Stimulated activated CD4-positive, alpha-beta T cell treated with anti-CD3 and anti-CD28 coated beads, Interleukin-2, amount 100 ng/mL, for 48 hours (primary cell): Measurements from ENCODE around the gene IFNA5.
A peak's percentile ranks its signal among the peaks of the same experiment; 100 is the strongest.

ENCODE experiments used
- DNase-seq, 2 donors: peaks; one replicate each; pipeline ENCODE4 v3.0.0-alpha.2; 2020

The IFNA5 gene

DNA sequence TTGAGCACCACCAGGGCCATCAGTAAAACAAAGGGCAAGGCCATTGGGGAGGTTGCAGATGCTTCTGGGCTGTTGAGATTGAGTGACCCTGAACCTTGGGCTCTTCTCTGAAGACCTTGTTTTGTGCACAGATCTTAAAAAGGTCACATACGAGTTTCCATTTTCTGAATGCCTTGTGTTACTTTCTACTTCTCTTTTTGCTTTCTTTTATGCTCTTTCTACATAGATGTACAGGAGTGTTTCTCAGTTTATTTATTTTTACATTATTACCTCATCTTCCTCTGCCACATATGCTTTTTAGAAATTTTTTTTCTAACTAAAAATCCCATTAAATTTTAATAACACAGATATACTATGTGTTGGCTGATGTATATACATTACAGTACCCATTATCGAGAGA is at the start of gene IFNA5:
TSS of gene IFNA5 (minus strand) at position 101 of the 400 bp plus-strand sequence. CDS start at position 44, 57 bp downstream.
- DNase-seq = no peak

DNA sequence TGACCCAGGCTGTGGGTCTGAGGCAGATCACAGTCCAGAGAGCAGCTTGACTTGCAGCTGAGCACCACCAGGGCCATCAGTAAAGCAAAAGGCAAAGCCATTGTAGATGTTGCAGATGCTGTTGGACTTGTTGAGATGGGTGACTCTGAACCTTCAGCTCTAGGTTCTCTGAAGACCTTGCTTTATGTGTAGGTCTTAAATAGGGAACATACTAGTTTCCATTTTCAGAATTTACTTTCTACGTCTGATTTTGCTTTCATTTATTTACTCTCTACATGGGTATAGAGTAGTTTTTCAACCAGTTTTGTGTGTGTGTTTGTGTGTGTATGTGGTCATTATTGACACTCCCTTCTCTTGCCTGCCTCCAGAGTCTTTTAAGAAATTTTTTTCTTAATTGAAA is 45.7 kb upstream of the IFNA5 start, which contains the start of gene IFNA6:
TSS of gene IFNA6 (minus strand) at position 101 of the 400 bp plus-strand sequence. CDS start at position 101, 0 bp downstream.
- no peak for DNase-seq

DNA sequence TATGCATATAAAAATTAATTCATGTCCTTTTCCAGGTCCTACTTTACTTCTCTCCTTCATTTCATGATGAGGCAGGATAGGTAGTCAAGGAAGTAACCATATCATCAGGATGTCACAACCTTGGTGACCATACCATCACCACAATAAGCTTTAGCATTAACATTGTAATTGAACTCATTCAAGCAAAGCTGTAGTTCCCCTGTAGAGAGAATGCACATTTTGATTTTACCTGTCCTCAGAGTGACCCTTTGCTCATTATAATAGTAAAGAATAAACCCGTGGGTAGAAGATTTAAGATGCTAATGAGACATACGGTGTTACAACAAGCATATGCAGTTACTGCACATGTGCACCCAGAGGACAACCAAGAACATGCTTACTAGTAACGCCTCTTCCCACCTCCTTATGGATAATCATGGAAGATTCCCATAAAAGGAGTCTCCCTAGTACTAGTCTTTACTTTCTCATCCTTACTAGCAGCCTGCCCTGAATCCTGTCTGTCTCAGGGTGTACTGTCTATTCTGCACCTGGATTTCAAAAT is 43.4 kb upstream of the IFNA5 start:
- no peak for DNase-seq

DNA sequence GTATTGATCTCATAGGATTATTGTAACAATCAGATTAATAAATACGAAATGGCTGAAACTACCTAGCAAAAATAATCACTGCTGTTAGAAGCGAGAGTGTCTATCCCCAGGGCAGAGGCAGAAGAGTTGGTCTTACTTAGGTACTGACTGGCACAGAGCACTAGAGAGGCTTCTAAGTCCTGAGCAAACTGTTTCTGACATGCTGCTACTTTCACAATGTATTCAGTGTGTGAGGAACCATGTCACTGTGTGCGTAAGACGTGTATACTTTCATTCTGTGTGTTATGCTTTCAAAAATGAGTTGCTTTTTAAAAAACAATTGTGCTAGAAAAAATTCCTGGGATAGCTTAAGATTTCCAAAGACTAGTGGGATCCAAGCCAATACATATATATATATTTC is 35.6 kb upstream of the IFNA5 start:
- DNase-seq = no peak

DNA sequence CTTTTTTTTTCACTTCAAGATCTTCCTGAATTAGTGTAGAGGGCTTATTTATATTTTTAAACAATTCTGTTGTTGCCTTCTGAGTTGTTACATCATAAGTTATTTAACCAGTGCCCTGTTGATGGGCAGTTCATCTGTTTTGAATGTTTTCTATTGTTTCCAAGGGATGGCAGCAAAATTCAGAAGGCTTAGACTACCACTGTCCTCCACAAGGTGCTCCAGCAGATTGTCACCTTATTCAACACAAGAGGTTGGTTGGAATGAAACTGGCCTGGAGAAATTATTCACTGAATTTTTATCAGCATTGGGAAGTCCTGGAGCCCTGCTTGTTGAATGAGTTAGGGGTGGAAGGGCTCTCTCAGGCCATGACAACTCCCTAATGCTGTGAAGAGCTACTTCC is 31.3 kb upstream of the IFNA5 start:
- no peak for DNase-seq

DNA sequence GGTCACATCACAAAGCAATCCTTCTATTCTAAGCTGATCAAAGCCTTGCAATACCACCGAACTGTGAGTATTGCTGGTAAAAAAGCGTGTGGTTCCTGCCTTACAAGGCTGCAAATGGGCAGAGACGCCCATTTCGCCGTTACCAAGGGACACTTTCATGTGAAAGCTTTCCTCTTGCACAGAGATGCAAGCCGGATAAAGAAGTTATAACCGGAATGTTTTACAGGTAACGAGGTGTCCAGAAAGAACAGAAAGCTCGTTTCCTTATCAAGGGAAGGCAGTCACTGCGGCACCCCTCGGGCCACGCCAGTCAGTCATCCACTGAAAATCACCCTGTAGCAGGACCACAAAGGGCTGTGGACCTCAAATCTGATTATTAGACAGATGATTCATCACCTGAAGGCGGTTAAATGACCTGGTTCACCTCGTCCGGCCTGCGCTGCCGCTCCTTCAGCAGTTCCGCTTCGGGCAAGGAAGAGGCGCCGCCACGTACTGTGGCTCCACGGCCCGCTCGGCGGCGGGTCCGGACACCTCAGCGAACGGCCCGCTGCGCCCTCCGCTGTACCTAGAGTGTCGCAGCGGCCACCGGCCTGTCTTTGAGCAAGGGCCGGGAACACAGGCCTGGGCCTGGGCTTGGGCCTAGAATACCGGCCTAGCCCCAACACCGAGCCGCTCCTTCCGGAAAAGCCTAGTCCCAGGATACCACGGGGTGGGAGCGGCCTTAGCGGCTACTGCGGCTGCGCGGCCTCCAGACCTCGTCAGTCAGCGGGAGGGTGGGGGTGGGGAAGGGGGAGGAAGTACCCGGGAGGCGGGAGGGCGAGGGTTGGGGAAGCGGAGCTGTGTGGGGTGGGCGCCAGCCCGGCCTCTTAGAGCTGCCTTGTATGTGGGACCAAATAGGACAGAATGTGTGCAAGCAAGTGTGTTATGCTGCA is 29.9 kb upstream of the IFNA5 start, which contains the start of gene KLHL9:
TSS of gene KLHL9 (minus strand) at position 704 of the 932 bp plus-strand sequence. CDS start at position 159, 545 bp downstream.
- DNase-seq = peak; percentile 78 to 80

DNA sequence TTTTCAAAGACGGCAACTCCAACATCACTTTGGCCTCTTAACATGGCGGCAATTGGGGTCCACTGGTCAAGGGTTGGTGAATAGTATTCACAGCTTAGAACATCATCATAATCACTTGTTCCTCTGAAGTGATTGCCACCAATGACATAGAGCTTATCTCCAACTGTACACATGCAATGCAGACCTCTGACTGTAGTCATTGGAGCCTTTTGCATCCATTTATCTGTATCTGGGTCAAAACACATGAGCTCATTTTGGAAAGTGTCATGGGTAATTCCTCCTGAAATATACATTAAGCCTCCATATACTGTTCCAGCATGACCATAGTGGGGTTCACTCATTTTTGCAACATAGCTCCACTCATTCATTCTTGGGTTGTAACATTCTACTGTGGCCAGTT is 28.1 kb upstream of the IFNA5 start:
- DNase-seq = no peak

DNA sequence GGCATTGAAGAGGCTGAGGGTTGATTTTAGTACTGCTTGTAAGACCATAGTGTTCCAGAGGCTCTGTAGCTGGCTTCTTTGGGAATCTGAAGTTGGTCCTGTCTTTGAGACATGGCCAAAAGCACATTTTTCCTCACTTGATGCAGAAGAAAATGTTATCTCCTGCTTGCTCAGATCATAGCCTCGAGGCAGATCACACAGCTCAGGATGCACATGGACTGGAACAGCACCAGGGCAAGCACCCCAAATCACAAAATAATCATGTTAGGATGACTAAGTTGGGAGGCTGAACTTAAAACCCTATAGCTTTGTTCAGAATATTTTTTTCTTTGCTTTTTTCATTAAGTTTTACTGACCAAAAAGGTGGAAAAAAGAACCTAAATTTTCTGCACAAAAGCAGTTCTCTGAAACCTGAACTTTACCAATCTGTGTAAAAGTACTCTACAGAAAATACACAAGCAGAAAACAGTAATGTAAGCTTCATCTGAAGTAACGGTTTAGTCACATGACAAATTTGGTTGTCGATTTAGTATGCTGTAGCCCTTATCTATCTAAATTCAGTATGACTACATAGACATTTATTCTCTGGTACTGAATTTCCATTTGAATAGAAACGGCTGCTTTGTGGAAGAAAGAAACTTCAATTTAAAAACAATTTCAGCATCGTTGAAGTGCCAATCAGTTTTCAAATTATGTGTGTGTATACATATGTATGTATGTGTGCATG is 26.7 kb upstream of the IFNA5 start:
- DNase-seq = no peak

DNA sequence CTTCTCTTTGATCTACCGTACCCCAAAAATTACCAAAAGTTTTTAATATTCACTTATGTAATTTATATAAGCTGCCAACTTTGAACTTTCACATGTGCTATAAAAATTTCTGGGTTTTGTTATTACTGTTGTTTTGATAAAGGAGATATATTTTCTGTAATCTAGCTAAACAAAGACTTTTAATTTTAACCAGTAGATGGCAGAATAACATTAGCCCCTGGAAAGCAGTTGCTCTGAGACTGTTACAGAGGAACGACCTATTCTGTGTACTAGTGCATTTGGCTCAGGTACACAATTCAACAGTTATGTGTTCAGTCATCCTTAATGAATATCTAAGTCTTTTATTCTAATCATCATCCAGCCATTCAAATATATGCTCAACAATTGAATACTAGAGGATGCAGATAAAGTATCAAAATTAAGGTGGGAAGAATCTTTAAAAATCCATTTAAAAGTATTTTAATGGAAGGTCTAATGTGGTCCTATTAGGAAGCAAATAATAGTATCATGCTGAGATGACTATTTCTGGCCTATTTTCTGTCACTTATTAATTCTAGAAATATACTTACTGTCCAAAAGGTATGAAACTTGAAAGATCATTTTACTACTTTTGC is 21.5 kb upstream of the IFNA5 start:
- DNase-seq = no peak

DNA sequence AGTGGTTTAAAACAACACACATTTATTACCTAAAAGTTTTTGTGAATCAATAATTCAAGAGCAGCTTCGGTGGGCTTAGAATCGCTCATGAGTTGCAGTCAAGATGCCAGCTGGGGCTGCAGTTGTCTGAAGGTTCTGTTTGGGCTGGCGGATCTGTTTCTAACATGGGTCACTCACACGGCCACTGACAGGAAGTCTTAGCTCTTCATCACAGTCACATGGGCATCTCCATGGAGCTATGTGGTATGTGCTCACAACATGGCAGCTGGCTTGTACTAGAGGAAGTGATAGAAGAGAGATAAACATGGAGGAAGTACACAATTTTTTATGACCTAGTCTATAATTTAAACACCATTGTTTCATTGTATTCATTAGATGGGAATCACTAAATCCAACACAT is 18.9 kb upstream of the IFNA5 start:
- DNase-seq = no peak

DNA sequence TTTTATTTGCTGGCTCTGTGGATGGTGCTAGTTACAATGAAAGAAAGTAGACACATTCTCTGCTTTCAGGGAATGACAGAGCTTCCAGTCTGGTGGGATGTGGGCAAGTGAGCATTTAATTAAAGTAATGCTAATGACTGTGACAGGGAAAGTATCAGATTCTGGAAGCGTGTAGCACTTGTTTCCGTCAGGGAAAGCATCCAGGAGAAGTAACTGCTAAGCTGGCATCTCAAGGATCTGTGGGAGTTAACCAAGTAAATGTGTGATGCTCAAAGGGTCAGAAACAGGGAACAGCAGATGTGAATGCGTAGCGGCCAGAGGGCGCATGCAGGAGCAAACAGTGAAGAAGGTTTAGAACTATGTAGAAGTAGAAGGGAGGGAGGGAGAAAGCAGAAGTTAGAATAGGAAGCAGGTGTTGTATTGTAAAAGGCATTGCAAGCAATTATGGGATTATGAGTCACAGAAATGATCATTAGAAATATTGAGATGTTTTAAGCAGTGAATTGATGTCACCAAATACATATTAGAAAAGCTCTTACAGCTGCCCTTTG is 17.9 kb upstream of the IFNA5 start:
- DNase-seq = no peak

DNA sequence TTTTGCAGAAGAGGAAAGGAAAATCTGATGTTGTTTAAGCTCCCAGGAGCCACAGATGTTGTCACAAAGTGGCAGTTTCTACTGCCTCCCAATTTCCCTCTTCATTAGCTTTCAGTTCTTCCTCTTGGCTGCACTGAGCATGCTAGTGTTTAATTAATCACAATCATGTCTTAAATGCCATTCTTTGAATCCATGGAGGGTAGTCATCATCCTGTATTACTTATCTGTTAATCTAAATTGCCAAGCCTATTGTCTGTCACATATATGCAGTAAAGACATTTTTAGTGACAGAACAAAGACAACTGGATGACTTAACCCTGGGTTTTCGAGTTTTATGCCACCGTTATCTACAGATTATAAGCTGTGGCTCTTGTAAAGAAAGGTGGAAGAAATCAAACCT is 15.4 kb upstream of the IFNA5 start:
- no peak for DNase-seq

DNA sequence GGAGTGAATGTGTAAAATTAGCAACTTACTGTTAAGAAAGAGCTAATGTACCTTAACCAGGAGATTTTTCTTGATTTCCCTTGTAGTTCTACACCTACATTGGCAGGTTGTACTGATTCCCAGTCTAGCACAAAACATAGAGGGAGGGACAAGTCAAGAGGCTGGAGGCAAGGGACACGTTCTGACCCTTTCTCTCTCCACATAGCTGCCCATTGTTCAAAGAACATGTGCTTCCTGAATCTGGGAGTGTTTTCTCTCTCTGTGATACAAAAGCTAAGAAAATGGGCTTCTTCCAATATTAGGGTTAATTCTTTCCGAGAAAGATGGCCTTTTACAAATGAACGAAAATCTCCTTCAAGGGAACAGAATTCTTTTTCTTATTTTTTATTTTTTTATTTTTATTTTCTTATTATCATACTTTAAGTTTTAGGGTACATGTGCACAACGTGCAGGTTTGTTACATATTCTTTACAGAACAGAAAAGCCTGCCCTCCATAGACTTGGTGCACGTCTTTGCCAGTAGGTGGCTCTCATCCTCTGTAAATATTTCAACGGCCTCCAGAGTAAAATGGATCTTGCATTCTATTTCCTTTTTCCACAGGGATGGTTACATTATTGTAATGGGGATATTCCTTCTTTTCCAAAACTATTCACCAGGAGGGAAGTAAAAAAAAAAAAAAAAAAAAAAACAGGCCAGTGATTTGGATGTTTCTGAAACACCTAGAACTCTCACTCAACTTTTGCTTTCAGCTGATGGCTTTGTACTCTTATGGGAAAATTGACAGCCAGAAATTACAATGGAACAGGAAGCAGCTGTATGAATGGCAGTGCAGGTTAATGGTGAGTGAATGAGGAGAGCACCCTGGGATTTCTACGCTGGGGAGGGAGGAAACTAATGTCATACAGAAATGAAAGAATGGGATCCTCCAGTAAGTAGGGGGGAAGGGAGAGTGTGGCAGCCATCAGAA is 13.1 kb upstream of the IFNA5 start:
- DNase-seq = peak in 1 of 2 donors; percentile 9

DNA sequence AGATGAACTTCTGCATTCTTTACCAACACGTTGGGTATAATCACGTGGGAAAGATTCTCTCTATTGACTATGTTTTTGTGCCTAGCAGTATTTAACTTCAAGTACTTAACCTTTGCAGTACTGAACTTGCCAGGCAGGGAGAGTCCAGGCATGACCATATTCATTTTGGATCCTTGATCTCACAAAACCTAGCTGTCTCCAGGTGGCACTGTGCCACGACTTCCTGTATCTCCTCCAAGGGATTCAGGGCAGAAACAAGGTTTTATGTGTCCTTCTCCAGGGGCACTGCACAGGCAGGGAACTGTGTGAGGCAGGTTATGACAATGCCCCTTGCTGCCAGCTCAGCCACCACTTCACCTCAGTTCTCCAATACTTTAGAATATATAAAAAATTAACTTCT is 11.7 kb upstream of the IFNA5 start:
- DNase-seq = no peak

DNA sequence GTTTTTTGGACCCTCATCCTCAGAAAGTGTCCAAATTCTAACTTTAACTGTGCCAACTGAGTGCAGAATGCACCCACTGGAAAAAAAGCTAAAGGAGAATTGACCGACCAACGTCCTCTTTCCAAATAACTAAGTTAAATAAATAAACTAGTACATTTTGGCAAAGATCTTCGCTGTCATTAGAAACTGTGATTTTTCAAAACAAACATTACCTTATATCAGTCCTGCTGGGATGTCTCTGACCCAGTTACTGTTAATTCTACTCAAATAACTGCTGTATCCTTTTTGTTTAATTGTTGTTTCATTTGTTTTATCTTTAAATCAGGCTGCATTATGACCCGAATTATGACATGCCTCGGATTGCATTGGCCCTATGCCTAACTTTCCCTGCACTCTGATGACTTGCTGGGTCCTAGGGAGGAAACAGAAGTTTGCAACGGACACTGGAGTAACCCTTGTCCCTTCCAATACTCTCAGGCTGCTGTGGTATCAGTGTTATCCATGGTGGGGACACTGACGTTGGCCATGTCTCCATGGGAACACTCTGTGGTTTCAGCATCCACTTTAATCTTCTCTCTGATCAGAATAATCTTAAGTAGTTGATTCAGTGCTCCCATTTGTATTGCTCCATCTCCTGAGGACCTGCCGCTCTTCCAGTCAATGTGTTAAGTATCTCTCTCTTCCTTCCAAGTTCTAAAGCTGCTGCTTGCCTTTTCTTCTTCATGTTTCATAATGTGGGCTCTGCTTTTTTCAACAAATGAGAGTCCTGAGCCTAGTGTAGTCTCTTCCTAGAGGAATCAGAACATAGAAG is 11.1 kb upstream of the IFNA5 start:
- no peak for DNase-seq

DNA sequence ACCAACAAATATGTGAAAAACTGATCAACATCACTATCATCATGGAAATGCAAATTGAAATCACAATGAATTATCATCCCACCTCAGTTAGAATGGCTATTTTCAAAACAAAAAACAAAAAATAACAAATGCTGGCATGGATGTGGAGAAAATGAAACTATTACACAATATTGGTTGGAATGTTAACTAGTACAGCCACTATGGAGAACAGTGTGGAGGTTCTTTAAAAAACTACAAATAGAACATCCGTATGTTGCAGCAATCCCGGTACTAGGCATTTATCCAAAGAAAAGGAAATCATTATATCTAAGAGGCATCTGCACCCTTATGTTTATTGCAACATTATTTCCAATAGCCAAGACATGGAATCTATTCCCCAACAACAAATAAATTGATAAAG is 9.0 kb upstream of the IFNA5 start:
- DNase-seq = no peak

DNA sequence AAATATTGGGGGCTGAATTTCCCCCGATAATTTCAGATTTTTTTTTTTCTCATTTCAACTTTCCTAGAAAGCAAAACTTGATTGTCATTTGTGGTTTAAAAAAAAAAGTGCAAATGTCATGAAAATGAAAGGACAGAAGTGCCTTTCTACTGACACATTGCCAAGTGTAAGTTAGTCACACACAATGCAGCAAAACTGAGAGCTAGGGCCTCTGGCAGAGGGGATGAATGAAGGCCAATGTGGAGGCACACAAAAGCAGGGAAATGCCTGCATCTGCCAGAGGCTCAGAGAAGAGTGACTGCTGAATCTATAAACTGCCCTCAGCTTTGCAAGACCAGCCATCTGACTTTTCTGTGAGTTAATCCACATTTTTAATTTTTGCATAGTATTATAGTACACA is 6.8 kb upstream of the IFNA5 start:
- no peak for DNase-seq

DNA sequence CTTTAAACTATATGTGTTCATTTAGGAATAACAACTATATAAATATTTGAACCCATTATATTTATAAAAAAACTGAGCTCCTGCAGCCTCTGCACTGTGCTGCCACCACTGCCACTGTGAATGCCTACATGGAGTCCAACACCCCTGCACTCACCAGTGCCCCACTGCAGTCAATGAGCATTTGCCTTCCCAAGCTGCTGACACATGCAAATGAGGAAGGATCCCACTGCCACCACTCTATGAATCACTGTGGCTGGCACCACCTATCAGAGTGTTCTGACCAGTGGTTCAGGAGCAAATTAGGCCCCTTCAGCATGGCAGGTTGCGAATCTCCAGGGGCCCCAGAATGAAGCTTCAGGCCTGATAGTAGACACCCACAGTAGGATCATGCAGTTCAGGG is 9.1 kb downstream of the IFNA5 start:
- DNase-seq = no peak

DNA sequence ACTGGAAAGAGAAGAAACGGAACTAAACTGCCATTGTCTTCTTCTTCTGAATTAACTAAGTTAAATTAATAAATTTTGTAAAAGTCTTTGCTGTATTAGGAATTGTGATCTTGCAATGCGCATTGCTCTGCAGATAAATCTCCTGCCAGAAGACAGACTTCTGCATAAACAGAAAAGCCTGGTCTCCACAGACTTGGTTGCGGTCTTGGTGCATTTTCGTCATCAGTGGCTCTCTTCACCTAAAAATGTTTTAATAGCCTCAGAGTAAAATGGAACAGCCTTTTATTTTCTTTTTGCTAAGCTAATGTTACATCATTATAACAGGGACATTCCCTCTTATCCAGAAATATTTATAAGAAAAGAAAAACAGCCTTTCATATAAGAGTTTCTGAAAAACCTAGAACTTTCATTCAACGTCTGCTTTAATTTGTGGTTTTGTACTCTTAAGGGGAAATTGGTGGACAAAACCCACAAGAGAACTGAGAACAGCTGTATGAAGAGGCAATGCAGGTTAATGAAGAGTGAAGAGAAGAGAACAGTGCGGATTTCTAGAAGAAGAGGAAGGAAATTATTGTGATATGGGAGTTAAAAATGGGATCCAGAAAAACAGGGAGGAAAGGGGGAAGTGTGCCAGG is 10.1 kb downstream of the IFNA5 start:
- DNase-seq = no peak

DNA sequence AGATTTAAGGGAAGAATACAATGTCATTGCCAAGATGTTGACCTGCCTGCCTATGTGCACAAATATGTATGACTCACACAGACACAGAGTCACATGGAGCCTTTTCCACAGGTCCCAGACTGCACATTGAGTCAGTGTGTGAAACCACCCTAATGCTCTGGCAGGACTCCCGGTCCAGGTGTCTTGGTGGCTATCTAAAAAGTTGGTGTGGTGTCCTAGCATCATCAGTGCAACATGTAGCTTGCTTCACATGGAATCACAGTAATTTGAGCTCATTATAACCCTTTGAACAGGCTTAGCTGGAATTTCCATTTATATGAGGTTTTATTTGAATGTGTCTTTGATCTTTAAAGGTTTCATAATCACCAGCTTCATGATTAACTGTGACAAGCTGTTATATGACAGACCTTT is 10.7 kb downstream of the IFNA5 start:
- no peak for DNase-seq
